Measurements from ENCODE around the gene ZNF441.

DNA sequence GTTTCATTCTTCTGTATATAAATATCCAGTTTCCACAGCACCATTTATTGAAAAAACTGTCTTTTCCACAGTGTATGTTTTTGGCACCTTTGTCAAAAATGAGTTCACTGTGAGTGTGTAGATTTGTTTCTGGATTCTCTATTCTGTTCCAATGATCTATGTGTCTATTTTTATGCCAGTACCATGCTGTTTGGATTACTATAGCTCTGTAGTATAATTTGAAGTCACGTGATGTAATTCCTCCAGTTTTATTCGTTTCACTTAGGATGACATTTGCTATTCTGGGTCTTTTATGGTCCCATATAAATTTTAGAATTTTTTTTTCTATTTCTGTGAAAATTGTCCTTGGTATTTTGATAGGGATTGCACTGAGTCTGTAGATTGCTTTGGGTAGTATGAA is 17.0 kb upstream of the ZNF441 start:
- TF ChIP-seq, protein P1, sequence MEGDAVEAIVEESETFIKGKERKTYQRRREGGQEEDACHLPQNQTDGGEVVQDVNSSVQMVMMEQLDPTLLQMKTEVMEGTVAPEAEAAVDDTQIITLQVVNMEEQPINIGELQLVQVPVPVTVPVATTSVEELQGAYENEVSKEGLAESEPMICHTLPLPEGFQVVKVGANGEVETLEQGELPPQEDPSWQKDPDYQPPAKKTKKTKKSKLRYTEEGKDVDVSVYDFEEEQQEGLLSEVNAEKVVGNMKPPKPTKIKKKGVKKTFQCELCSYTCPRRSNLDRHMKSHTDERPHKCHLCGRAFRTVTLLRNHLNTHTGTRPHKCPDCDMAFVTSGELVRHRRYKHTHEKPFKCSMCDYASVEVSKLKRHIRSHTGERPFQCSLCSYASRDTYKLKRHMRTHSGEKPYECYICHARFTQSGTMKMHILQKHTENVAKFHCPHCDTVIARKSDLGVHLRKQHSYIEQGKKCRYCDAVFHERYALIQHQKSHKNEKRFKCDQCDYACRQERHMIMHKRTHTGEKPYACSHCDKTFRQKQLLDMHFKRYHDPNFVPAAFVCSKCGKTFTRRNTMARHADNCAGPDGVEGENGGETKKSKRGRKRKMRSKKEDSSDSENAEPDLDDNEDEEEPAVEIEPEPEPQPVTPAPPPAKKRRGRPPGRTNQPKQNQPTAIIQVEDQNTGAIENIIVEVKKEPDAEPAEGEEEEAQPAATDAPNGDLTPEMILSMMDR (conservative IDR thresholded peaks at IDR 0.05; ENCODE audit: low read length) = no peak
- no peak for TF ChIP-seq EZH2phosphoT487 (IDR thresholded peaks at IDR 0.05; ENCODE audit: borderline replicate concordance)

Measured in Loucy (cell line).